Epithelial cell of proximal tubule (primary cell): ENCODE data around the gene SDK1. TPM values are rescaled to one million over a fixed set of nuclear protein-coding genes. Genes with fewer than 3 reads are reported as not detected.

Source experiments
- DNase-seq: peaks from one replicate; pipeline ENCODE4 v3.0.0-alpha.2; 2011; ENCODE audit warnings: low read depth
- H3K4me3 ChIP-seq: 2 replicates; pipeline ENCODE4 v1.5.1; 2011; ENCODE audit warnings: low read depth, mild to moderate bottlenecking, low read length
- total RNA-seq: library from RNA; depleted of rRNA; stranded (reverse); fragments of >200 nt; gene quantifications from 2 replicates; pipeline ENCODE4 v1.2.3, GENCODE V29; 2015
- TF ChIP-seq, protein P1 (sequence below): conservative IDR thresholded peaks from 2 replicates; pipeline ENCODE4 v1.5.1; 2012; ENCODE audit warnings: low read depth, mild to moderate bottlenecking, low read length

SDK1 gene
- total RNA-seq, 1 donor from 2014 or later = 0.75 TPM

DNA sequence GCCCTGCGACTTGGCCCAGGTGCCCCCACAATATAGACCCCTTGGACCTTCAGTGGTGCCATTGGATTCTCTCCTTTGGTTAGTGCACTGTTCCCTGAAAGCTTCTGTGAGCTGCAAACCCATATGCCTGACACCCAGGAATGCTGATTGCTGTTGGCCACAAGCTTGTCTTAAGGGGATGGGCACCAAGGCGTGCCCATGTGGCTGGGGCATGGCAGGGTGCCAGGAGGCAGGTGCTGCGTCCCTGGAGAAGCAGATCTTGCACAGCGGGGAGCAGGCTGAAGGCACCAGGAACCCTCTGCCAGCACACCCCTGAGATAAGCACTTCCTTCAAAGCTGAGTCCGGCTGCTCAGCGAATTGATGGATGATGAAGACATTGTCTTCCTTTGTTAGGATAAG, 411.8 kb downstream of the SDK1 start:
- no peak overlapping the region for H3K4me3 ChIP-seq
- DNase-seq = no peak
- TF ChIP-seq, protein P1, sequence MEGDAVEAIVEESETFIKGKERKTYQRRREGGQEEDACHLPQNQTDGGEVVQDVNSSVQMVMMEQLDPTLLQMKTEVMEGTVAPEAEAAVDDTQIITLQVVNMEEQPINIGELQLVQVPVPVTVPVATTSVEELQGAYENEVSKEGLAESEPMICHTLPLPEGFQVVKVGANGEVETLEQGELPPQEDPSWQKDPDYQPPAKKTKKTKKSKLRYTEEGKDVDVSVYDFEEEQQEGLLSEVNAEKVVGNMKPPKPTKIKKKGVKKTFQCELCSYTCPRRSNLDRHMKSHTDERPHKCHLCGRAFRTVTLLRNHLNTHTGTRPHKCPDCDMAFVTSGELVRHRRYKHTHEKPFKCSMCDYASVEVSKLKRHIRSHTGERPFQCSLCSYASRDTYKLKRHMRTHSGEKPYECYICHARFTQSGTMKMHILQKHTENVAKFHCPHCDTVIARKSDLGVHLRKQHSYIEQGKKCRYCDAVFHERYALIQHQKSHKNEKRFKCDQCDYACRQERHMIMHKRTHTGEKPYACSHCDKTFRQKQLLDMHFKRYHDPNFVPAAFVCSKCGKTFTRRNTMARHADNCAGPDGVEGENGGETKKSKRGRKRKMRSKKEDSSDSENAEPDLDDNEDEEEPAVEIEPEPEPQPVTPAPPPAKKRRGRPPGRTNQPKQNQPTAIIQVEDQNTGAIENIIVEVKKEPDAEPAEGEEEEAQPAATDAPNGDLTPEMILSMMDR = no peak

DNA sequence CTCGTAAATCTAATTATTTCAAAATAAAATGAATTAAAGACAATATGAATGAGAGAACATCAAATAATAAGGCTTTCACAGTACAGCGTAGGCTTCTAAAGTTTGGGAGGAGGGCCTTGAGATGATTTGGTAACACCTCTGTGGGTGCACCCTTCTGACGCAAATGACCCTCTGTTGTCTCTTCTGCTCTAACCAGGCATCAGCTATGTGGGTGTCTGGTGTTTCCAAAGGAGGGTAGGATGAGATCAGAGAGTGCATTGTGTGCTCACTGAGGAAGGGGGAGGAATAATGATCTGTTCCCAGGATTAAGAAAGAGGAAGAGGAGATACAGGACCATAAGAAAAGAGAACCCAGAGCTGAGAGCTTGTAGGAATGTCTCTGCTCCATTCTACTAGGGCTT, 420.4 kb downstream of the SDK1 start:
- TF ChIP-seq, protein P1 = no peak
- no peak for DNase-seq
- H3K4me3 ChIP-seq = no peak overlapping the region

DNA sequence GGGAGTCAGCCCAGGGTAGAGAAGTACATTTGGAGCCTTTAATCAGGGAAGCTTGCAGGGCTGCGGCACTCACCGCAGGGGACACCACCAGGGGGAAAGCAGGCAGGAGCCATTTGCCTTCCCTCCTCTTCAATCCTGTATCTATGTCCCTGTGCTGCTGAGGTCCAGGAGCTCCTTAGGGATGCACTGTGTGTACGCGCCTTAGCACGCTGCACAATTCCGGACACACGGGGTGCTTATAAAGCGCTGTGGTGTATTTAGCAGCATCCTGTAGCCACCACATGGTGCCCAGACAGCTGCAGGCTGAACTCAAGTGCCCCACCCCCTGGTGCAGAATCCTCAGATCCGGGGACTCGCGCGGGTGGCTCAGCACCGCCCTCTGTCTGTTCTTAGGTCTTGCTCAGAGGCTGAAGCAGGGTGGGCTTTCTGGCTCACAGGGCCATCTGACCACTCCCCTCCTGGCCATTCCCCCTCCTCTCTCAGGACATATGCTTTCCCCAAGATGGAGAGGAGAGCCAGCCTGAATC, 421.4 kb downstream of the SDK1 start:
- H3K4me3 ChIP-seq = no peak overlapping the region
- no peak for DNase-seq
- TF ChIP-seq, protein P1 = peak; percentile 45

DNA sequence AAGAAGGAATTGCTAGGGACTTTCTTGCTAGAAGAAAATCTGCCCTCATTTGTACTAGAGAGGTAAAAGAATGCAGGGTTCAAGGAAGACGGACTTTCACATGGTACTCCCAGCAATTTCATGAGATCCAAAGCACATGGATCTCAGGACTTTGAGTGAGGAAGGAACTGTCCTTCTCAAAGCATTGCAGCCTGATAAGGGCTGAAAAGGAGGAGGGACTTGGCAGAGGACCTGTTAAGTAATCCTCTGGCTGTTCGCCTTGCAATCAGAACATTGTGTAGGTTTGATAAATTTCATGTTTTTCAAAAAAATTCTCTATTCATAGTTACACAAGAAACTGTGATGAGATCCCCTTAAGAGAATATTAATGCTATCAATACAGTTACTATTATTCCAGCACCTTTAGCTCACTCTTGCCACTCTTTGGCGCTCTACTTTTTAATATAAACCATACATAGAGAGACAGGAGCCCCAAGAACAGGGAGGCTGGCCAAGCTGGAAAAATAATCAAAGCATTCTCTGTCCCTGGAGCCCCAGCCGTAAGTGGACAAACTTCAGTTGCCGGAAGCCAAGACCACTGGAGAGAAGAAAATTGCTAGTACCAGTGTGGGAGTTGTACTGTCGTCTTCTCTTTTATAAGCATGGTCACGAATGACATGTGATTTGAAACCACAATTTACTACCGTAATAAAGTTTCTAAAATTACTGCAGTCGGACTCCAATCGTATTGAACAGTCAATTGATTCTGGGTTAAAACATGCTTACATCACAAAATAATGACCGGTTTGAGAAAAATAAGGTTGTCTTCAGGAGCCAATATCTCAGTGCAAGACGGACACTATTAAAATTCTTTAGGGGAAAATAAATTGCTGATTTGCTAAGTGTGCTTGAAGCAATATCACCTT, 424.4 kb downstream of the SDK1 start:
- TF ChIP-seq, protein P1 = no peak
- no peak for DNase-seq
- H3K4me3 ChIP-seq = no peak overlapping the region

DNA sequence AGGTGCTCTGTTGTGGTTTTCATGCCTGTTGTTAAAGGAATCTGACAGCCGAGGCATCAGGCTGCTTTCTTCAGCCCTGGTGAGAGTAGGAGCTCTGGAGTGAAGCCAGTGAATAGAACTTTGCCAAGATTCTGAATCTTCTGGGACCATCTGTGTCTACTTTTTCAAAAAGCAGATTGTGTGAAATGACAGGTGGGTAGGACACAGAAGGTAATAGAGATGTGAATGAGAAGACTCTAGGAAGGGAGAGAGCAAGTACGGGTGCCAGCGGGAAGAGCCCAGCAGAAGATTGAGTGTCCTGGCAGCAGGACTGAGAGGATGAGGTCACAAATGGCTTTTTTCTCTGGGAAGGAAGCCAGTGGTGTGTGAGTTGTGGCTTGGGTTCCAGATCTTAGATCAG, 429.2 kb downstream of the SDK1 start:
- TF ChIP-seq, protein P1 = no peak
- DNase-seq = no peak

DNA sequence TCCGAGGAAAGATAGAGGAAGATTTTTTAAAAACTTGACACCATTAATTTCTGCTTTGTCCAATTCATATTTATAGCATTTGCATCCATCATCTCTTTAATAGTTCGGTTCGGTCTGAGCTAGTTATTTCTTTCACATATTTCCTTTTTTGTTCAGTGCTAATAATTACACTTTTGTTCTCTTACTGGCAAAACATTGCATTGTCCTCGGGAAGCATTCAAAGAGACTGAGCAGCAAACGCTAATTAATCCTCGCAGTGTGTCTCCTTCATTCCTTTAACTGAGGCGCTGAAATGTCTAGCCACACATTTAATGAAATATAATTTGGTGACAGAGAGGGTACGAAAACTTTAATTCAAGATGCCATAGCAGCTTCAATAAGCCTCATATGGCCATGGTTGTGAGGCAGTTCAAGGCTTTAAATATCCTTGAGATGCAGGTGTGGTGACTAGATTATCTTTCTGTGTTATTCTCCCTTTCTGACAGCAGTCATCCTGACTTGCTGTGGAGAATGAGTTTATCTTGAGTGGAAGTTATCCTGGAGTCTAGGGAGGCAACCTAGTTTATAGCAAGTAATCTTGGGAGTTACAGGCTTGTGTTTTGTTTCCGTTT, 431.4 kb downstream of the SDK1 start:
- TF ChIP-seq, protein P1 = no peak
- DNase-seq = no peak
- H3K4me3 ChIP-seq = no peak overlapping the region

More for the DNA sequence above, 429.2 kb downstream of the SDK1 start:
- no peak overlapping the region for H3K4me3 ChIP-seq
